GM12801 (cell line): ENCODE results near the gene PCSK1.

Source experiments
- CTCF ChIP-seq: IDR thresholded peaks from one replicate; pipeline ENCODE4 v1.5.1; 2011; ENCODE audit warnings: control low read depth; ENCODE audit not compliant: insufficient read length; ENCODE audit errors: extremely low read depth

The PCSK1 gene

DNA sequence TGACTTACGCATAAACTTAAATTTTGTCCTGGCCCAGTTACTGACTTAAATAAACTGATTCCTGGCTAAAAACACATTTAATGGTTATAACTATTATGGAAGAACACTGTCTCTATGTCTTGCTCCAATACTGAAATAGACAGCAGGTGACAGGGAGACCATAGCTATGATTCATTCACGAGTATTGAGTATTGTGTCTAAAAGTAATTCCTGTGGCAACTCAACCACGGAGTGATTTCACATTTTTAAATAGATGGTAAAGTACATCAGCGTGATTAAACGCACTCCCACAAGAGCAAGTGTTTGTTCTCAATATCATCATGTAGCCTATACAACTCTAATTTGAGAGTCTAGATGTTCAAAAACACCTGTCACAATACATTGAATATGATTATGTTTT lies 35.9 kb upstream of the PCSK1 start:
- no peak for TF ChIP-seq CTCF

DNA sequence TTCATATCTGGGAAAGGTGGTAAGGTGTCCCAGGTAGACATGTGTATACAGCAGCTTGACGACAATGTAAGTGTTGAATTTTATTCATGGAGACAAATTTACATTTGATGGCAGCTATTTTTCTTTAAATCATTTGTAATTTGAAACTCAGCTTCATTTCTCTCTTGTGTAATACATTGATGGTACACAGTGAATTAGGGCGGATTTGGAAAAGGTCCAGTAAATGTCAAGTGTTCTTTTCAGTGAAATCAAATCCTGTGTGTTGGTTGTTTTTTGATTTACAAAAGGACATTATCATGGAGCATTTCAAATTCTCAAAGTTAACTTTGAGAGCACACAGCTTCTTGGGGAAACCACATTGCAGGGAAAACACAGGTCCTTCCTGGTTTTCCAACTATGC lies 30.0 kb upstream of the PCSK1 start:
- no peak for TF ChIP-seq CTCF

DNA sequence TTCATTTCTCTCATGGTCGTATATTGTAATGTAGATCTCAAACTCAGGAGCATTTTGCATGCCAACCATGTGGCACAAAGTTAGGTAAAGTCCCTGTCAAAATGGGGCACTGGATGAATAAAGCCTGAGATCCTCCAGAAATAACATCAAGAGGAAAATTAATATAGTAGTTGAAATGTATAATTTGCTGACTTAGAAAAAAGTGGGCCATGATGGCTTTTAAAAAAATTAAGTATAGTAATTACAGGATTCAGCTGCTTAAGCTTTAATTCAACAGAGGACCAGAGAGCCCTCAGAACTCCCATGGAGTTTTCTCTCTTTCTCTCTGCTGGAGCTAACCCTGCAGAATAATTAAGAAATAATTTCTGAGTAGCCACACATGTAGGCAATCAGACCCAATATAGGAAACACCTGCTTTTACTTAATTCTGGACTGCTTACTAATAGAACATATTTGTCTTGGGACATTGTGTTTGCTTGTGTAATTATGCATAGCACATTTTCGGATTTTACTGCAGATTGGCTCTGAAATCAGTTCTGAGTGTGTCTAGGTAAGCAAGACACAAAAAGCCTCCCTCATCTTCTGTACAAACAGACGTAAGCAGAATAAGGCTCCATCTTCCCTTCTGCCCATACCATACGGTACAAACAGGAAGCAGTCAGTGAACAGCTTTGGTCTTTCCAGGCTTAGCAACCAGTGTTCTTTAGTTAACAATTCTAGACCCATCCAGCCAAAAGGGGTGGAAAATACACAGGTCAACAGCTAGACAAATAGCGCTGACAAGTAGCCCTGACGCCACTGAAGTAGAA lies 26.5 kb upstream of the PCSK1 start:
- TF ChIP-seq CTCF = no peak

- no peak for TF ChIP-seq CTCF
These were observed 25.1 kb upstream of the PCSK1 start for GRCh38 chr5:96458176-96458575.

GRCh38 chr5:96455789-96456188 lies 22.7 kb upstream of the PCSK1 start:
- no peak for TF ChIP-seq CTCF

DNA sequence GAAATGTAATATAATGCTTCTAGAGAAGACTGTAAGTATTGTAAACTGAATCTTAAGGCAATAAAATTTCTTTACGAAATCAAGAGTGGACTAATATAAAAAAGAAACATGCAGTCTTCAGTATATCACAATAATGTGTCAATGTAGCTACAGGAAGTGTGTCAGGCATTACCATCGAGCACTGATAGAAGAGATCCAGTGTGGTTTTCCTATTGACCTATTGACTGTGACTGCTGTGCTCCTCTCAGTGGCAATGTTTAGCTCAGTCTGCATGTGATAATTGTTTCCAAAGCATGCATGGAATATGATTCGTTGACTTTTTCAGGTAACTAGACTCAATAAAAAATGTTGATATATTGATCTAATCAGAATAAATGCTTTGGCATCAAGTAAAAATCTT lies 20.3 kb upstream of the PCSK1 start:
- no peak for TF ChIP-seq CTCF

- no peak for TF ChIP-seq CTCF
These were observed 14.9 kb upstream of the PCSK1 start for GRCh38 chr5:96447949-96448348.

DNA sequence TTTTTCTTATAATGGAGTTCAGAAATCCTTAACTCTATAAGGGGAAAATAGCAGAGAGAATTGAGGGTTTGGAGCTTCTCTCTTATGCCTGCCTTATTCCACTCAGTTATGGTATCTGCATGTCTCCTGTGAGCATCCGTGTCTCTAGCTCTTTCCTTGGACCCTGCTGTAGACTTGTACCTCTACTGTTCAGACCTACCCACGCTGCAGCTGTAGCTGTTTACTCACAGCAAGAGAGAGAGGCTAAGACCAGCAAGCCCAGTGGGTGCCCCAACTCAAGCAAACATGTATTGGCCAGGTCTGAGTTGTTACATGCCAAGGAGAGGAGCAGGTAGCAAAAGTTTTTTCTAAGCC lies 7.1 kb upstream of the PCSK1 start:
- no peak for TF ChIP-seq CTCF
